ENCODE measurements around the gene PRKAA1.
A peak's percentile ranks its signal among the peaks of the same experiment; 100 is the strongest.
"Not testable (repeated sequence)": the region's sequence is repeated elsewhere in the genome, so short reads cannot be mapped to it uniquely, and the experiment has no call there.

PRKAA1 gene

DNA sequence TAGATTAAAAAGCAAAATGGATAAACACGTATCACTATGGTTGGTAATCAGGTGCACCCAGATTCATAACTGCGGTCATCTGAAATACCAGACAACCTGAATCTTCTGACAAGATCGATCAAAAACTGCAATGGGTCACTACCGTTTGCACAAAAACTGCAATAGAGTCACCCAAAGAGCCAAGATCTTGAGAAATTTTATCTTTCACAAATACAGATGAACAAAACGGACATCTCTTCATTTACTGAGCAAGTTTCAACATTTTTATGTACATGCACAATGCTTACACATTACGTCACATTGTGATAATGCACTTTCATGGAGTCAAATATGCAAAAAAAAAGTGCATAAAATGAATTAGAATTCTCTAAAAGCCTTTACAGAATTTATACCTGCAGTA, 18.6 kb downstream of the PRKAA1 start:
- no peak for DNase-seq

DNA sequence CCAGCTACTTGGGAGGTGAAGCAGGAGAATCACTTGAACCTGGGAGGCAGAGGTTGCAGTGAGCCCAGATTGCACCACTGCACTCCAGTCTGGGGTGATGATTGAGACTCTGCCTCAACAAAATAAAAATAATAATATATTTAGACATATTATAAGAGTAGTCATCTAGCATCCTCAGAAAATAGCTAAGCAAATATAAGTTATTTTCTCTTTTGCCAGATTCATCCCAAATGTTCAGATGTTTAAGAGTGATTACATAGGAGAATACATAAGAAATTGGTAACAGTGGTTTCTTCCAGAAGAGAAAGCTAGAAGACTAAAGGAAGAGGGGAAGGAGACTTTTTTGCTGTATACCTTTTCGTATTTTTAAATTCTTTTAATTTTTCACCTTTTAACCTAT, 20.0 kb downstream of the PRKAA1 start:
- no peak for DNase-seq

GRCh38 chr5:40776658-40776977, 21.6 kb downstream of the PRKAA1 start:
- no peak for DNase-seq

- DNase-seq, result no peak
Observed at GRCh38 chr5:40775846-40776657, 22.1 kb downstream of the PRKAA1 start.

DNA sequence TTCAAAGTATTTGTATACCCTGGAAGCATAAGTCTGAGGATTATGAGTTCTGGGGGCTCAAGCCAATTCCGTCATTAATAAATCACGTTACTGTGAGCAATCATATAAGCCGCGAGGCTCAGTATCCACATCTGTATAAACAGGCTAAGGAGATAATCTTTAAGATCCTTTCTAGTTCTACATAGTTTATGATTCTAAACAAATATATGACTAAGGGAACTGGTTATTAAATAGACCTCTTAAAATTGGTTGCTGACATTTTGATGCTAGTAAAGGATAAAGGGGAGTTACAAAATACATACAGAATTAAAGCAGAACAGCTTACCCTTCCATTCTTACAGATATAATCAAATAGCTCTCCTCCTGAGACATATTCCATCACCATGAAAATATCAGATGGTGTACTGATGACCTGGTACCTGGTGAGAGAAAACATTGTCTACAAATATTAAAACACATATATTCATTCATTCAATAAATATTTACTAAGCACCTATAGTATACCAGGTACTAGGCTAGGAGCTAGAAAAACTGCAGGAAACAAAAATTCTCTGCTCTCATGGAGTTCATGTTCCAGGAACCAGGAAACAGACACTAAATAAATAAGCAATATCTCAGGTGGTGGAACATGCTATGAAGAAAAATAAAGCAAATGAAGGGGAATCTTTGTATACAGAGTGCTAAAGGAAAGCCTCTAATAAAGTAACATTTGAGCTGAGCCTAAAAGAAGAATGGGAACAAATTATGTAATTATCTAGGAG, 22.9 kb downstream of the PRKAA1 start:
- no peak for DNase-seq

DNA sequence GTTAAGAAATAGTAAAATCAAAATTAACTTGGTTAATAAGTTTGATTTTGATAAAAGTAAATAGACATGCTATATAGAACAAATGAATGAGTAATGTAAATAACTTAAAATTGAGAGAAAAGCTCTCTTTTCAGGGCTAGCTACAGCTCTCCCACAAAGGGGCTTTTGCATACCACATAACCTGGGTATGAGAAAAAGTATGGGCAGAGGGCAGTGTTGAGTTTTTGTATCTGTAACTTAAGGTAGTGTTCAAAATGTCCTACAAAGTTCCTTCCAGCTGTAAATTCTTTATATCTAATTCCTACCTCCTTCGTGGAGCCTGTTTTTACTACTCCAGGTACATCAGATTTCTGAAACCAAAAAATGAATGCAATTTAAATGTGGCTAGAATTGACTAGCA, 23.6 kb downstream of the PRKAA1 start:
- DNase-seq, result no peak

- no peak for DNase-seq
Observed at GRCh38 chr5:40770764-40771163, 27.4 kb downstream of the PRKAA1 start.

DNA sequence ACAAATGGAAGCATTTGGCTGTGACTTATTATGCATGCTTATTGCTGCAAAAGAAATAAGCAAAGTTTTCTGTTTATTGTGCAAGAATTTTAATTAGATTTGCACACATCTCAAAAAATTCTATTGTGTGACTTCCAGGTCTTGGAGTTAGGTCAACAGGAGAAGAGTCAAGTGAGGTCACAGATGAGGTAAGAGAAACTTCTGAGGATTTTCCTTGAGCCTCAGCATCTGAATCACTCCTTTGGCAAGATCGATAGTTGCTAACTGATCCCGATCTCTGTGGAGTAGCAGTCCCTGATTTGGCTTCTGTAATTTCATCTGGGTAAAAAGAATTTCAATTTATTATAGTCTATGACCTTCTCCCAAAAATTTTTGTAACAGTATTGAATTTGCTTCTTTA, 35.5 kb downstream of the PRKAA1 start:
- DNase-seq, result no peak

DNA sequence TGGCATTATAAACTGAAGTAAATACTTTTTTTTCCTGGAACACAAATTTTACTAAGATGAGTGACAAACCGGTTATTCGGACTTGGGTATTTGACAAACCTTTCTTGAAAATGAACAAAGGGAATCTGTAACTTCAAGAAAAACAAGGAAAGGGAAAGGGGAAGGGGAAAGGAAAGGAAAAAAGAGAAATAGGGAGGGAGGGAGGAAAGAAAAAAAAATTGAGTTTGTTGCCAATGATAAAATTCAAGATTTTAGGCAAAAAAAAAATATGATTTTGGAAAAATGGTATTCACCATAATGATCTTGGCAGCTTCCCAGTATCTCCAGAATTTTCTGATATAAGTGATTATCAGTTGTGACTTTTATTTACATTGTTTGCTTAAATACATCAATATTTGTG, 40.8 kb downstream of the PRKAA1 start:
- no peak for DNase-seq

- peak; percentile 93 to 97 (median 96) for DNase-seq
Observed at GRCh38 chr5:40755407-40756365, 42.5 kb downstream of the PRKAA1 start, which contains the start of gene TTC33. Gene TTC33 (minus strand): TSS chr5:40755961. CDS start chr5:40747018, 8,943 bp downstream.

DNA sequence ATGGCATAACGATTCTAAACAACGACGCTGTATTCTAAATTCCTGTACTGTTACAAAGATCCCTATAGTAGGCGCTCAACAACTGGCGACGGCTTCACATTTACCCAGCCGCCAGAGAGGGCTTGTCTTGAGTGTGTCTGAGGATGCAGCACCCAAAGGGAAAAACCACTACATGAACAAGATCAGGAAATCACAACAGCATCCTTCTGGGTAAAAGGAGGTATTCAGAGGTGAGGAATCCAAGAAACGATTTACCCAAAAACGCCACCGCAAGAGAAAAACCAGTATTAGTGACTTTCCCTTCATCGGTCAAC, 43.1 kb downstream of the PRKAA1 start:
- DNase-seq, result peak; percentile 61 to 87 (median 78)

DNA sequence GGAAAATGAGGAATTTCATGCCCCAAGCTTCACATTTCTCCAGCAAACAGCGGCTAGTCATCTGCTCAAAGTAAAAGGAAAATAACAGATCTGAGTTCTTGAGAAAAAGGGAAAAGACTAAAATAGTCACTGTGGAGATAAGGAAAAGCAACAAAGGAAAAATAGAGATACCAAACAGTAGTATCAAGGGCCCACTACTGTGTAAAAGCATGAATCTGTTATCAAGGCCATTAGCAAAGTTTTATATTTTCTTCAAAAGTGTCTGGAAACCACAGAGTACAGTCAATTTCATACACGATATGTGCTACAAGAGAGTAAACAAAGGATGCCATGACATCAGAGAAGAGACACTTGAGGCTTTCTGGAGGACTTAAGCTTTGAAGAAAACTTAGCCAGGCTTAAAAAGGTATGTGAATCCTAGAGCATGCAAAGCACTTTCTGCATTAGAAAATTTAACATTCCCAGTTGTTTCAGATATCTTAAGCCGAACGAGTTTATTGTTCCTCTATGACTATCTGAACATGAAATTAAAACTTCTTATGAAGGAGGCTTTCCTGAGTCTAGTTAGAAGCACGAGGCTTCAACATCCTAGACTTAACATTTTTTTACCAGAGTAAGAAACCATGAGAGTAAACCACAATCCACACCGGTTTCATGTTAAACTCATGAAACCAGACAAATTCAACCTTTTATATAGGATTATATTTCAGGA, 43.6 kb downstream of the PRKAA1 start:
- DNase-seq, result peak in 1 of 3 experiments; percentile 59

DNA sequence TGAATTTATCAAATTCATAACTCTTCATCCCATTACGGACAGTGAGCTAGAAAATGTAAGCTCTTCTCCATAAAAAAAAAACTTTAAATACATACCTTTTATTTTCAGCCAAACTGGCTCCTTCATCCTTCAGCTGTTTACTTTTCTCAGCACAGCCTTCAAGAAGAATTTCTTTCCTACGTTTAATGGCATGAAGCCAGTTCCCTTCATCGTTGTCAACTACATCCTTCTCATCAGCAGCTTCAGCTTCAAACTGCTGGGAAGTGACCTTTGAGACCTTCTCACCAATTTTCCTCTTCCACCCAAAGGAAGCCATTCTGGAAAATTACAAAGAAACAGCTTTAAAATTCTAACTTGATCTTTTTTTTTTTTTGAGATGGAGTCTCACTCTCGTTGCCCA, 51.5 kb downstream of the PRKAA1 start:
- no peak for DNase-seq

DNA sequence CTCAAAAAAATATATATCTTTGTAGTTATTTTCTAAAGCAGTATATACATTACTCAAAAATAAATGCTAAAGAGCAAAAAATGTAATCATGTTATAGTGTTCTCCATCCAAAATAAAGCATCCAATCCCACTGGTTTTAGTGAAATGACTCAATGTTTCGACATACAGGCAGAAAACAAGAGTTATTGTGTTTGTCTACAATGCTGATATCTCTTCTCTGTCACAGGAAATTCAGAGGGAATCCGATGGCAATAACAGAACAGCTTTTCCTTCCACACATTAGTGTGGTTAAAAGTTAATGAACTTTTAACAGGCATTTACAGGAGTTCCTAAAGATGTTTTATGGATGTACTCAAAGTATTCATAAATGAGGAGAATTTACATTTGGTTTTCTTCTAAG, 54.4 kb downstream of the PRKAA1 start:
- DNase-seq, result no peak

DNA sequence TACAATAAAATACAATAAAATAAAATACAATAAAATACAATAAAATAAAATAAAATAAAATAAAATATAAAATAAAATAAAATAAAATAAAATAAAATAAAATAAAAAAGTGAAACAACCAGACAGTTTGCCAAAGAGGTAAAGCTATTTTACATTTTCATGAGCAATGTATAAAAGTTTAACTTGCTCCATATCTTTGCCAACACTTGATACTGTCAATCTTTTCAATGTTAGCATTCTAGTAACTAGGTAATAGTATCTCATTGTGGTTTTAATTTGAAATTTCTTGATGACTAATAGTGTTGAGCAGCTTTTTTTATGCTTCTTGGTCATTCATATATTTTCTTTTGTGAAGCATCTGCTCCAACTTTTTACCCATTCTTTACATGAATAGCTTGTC, 59.7 kb downstream of the PRKAA1 start:
- DNase-seq, result no peak

GRCh38 chr5:40736103-40736875, 61.9 kb downstream of the PRKAA1 start:
- DNase-seq, result peak; percentile 22 to 70 (median 54)

DNA sequence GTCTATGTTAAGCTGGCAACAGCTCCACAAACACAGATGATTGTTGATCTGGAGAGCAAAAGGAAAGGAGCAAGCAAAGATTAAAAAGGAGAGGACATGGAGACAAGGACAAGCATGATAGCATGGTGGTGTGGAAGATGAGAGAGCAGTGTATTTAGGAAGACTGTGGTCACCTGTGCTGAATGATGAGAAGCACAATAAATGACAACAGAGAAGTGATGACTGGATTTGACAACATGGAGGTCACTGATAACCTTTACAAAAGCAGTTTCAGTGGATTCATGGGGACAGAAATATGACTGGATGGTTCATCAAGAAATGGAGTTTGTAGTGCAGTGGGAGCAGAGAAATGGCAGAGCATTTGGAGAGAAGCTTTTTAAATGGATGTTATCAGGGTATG, 62.6 kb downstream of the PRKAA1 start:
- DNase-seq, result no peak

GRCh38 chr5:40734986-40735385, 63.2 kb downstream of the PRKAA1 start:
- no peak for DNase-seq

DNA sequence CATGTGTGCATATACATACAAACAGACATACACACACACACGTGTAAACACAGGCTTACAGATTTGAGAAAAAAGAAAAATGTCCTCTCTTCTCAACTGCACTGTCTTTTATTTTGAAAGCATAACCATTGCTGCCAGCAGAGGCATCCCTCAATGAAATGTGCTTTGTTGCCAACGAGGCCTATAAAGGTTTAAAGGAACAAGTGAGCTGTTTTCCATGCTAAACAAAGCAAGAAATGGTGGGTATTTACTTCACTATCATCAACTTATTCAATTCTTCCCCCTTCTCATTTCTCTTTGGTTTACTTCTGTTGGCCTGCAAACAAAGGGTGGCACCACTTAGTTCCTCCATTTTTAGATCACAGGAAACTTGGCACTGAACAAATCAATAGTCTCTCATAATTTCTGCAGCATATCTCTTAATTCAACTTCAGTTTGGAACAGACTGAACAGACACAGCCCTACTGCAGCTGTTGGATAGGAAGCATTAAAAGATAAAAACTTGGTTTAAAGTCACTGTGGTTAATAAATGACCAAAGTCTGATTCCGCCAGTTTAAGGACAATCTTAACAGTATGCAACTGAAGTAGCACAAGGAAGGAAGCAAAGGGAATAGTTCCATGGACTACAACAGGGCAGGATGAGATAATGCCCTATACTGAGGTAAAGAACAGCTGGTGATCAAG, 64.2 kb downstream of the PRKAA1 start:
- DNase-seq, result no peak

DNA sequence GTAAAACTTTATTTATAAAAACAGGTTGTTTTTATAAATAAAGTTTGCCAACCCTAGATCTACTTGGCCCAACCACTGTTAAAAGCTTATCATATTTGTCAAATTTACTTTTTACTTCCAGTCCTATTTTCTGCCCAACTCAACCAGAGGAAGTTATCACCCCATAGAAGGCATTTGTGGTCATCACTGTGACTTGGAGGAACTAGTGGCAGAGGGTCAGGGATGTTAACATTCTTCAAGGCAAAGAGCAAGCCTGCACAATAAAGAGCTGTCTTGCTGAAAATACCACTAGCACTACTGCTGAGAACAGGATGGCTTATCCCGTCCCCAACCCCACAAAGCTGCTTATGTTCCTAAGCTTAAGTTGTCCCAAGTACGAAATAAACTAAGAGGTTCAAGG, 64.7 kb downstream of the PRKAA1 start:
- no peak for DNase-seq

DNA sequence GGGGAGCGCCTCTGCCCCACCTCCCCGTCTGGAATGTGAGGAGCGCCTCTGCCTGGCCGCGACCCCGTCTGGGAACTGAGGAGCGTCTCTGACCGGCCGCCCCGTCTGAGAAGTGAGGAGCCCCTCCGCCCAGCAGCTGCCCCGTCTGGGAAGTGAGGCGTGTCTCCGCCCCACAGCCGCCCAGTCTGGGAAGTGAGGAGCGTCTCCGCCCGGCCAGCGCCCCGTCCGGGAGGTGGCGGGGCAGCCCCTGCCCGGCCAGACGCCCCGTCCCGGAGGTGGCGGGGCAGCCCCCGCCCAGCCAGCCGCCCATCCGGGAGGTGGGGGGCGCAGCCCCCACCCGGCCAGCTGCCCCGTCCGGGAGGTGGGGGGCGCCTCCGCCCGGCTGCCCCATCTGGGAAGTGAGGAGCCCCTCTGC, 75.7 kb downstream of the PRKAA1 start:
- not testable (repeated sequence) for DNase-seq
